ENCODE data around the gene C1QL2. TPM values are rescaled to one million over a fixed set of nuclear protein-coding genes. Genes with fewer than 3 reads are reported as not detected.
A peak's percentile ranks its signal among the peaks of the same experiment; 100 is the strongest.

C1QL2 gene
- total and polyA plus RNA-seq, 4 donors = 0.03 to 0.31 TPM; not detected in 2

- DNase-seq (no peak), ATAC-seq (ENCODE audit: insufficient read depth, low FRiP score) (no peak)
- WGBS, 2 donors = 78% methylated on average over 5 of the region's 5 CpGs
- Histone ChIP-seq H3K9me3 (ENCODE audit: control insufficient read depth in 4 of 4, insufficient read depth in 3 of 4, low read length in 3 of 4) (peaks cover 0 to 2% (median 0%) of the 10 kb centered on the region in 4 donors), H3K4me1 (ENCODE audit: control insufficient read depth in 5 of 5, insufficient read depth in 5 of 5, low read length in 5 of 5) (peaks cover 0 to 6% (median 0%) of the 10 kb centered on the region in 5 donors), H3K4me3 (no peak overlapping the region), H3K36me3 (ENCODE audit: control insufficient read depth in 4 of 4, insufficient read depth in 4 of 4, low read length in 4 of 4) (no peaks in the 10 kb centered on the region), H3K9ac (ENCODE audit: insufficient read depth in 1 of 2, low read length in 2 of 2) (no peak overlapping the region), H3K27ac (ENCODE audit: low read depth in 1 of 2, low read length in 1 of 2) (no peak overlapping the region), H3K27me3 (ENCODE audit: control insufficient read depth in 3 of 3, insufficient read depth in 3 of 3, low read length in 2 of 3) (peaks cover 0 to 27% (median 8%) of the 10 kb centered on the region in 3 donors)
- TF ChIP-seq CTCF (IDR thresholded peaks at IDR 0.05; ENCODE audit: control extremely low read depth, extremely low read depth) = no peak
These were observed 35.9 kb downstream of the C1QL2 start for GRCh38 chr2:119122663-119123062.

- DNase-seq = peak in 1 of 3 donors; percentile 6
- no peak for TF ChIP-seq CTCF (IDR thresholded peaks at IDR 0.05; ENCODE audit: control extremely low read depth, extremely low read depth)
- WGBS, 2 donors = 41 to 50% methylated on average over 15 of the region's 15 CpGs
These were observed 38.4 kb downstream of the C1QL2 start for GRCh38 chr2:119119999-119120756.

GRCh38 chr2:119119076-119119785 is 39.3 kb downstream of the C1QL2 start:
- peaks cover 0 to 3% (median 0%) of the 10 kb centered on the region in 4 donors for H3K9me3 ChIP-seq (ENCODE audit: control insufficient read depth in 4 of 4, insufficient read depth in 3 of 4, low read length in 3 of 4)
- H3K27me3 ChIP-seq (ENCODE audit: control insufficient read depth in 3 of 3, insufficient read depth in 3 of 3, low read length in 2 of 3) = peaks cover 0 to 35% (median 5%) of the 10 kb centered on the region in 3 donors

More at GRCh38 chr2:119119999-119120756, 38.4 kb downstream of the C1QL2 start:
- Histone ChIP-seq H3K4me1 (ENCODE audit: control insufficient read depth in 5 of 5, insufficient read depth in 5 of 5, low read length in 5 of 5) (peaks cover 0 to 6% (median 0%) of the 10 kb centered on the region in 5 donors), H3K9ac (ENCODE audit: insufficient read depth in 1 of 2, low read length in 2 of 2) (no peak overlapping the region), H3K27ac (ENCODE audit: low read depth in 1 of 2, low read length in 1 of 2) (no peak overlapping the region), H3K4me3 (no peak overlapping the region), H3K9me3 (ENCODE audit: control insufficient read depth in 4 of 4, insufficient read depth in 3 of 4, low read length in 3 of 4) (peaks cover 0 to 4% (median 0%) of the 10 kb centered on the region in 4 donors), H3K27me3 (ENCODE audit: control insufficient read depth in 3 of 3, insufficient read depth in 3 of 3, low read length in 2 of 3) (peaks cover 0 to 35% (median 5%) of the 10 kb centered on the region in 3 donors), H3K36me3 (ENCODE audit: control insufficient read depth in 4 of 4, insufficient read depth in 4 of 4, low read length in 4 of 4) (no peaks in the 10 kb centered on the region)
- ATAC-seq (ENCODE audit: insufficient read depth, low FRiP score) = no peak

More at GRCh38 chr2:119119076-119119785, 39.3 kb downstream of the C1QL2 start:
- 45 to 63% methylated on average over 8 of the region's 8 CpGs for WGBS, 2 donors
- DNase-seq (peak in 1 of 3 donors; percentile 2), ATAC-seq (ENCODE audit: insufficient read depth, low FRiP score) (no peak)
- no peak overlapping the region for H3K4me3 ChIP-seq
- no peak overlapping the region for H3K27ac ChIP-seq (ENCODE audit: low read depth in 1 of 2, low read length in 1 of 2)
- peaks cover 0 to 6% (median 0%) of the 10 kb centered on the region in 5 donors for H3K4me1 ChIP-seq (ENCODE audit: control insufficient read depth in 5 of 5, insufficient read depth in 5 of 5, low read length in 5 of 5)
- TF ChIP-seq CTCF (IDR thresholded peaks at IDR 0.05; ENCODE audit: control extremely low read depth, extremely low read depth) = no peak
- H3K9ac ChIP-seq (ENCODE audit: insufficient read depth in 1 of 2, low read length in 2 of 2) = no peak overlapping the region
- no peaks in the 10 kb centered on the region for H3K36me3 ChIP-seq (ENCODE audit: control insufficient read depth in 4 of 4, insufficient read depth in 4 of 4, low read length in 4 of 4)
